Measurements from ENCODE around the gene LHX4.
A peak's percentile ranks its signal among the peaks of the same experiment; 100 is the strongest.

The LHX4 gene

DNA sequence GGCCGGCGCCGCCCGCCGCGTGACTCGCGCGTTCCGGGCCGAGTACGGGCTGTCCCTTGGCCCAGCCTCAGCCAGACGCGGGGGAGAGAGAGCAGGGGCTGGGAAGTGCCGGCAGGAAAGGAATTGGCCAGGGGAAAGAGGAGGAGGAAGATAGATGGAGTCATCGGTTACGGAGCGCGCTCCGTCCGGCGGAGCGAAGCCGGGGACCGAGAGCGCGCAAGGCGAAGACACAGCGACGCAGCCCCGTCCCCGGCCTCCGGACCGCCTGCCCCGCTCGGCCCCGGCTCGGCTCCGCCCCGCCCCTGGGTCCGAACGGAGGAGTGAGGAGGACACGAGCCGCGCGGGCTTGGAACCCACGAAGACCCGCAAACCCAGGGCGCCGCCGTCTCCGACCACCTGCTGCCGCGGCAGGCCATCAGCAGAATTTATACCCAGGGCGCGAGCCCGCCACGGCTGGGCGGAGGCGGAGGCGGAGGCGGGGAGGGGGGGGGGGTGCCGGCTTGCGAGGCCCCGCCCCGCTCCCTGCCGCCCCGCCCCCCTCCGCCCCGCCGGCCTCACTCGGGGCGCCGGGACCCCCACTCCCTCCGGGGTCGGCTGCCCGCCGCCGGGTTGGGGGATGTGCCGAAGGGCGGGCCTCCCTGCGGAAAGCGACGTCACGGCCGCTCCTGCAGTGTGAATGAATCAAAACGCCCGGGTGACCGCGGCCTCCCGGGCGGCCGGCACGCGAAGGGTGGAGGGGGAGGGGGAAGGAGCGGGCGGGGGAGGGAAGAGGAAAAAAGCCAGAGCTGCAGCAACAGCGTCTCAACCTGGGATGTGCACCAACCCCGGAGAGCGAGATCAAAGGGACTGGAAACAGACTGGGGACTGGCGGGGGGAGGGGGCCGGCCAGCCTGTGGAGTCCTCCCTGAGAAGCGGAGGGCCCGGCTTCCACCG is at the start of gene LHX4:
Gene LHX4 (plus strand): TSS at position 782 of the 933 bp plus-strand sequence. CDS start 266 bp downstream, outside the sequence.
- no peak for DNase-seq

DNA sequence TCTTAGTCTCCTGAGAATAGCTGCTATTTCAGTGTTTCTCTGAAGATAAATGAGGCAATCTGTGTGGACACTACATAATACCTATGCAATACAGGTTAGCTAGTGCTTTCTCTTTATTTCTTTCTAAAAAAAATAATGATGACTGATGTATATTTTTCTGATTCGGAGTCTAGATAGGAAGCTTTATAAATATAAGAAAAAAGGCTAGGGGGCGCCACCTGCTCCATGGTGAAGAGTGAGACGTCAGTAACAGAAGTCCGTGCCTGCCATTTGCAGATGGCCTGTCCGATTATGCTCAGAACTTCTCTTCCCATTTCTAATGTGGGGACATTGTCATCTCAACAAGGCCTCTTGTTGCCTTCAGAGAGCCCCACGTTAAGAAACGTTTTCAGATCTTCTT is 49.0 kb upstream of the LHX4 start:
- DNase-seq = no peak

DNA sequence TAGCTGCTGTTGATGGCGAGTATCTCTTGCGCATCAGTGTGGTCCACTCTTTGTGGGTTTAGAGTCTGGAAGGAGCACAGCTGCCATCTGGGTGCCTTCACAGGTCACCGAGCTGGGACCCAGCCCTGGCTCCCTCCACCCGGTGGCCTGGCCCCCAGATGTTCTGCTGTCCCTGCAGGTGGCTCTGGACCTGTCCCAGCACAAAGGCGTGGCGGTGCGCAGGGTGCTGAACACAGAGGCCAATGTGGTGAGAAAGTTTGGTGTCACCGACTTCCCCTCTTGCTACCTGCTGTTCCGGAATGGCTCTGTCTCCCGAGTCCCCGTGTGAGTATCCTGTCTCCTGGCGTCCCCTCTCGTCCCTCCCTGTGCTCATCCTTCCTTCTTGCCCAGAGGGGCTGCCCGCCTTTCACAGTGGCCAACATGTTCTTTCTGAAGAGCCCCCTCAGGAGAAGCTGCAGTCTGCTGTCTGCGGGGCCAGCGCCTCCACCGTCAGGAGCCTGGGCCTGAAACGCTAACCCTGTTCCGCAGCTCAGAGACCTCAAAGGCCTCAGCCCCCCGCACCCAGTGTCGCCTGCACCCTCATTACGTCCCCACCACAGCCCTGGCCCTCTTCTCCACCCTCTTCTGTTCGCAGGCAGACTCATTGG is 47.9 kb upstream of the LHX4 start:
- no peak for DNase-seq

DNA sequence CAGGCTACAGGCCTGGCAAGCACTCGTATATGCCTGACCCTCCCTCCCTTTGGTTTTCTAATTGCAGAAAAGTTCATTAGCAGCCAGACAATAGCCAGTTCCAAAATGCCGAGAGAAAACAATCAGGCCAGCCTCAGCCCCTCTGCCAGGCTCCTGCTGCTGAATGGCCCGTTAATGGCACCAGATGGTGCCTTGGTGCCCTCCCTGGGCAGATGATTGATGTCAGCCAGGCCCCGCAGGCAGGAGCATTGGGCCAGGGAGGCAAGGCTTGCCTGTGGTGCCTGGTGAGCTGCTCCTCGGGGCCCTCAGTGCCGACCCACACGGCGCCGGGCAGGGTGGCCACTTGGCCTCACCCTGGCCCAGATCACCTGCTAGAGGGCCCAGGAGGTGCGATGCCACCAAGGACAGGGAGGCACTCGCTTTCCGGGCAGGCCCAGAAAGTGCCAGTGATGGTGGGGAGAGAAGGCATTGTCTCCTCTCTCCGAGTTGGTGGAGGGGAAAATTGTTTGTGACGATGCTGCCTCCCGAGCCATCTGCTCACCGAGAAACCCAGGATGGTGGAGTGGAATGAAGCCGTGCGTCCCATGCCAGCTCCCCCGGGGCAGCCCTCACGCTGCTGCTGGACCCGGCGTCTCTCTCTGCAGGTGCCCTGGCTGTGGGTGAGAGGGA is 47.3 kb upstream of the LHX4 start:
- DNase-seq = no peak

DNA sequence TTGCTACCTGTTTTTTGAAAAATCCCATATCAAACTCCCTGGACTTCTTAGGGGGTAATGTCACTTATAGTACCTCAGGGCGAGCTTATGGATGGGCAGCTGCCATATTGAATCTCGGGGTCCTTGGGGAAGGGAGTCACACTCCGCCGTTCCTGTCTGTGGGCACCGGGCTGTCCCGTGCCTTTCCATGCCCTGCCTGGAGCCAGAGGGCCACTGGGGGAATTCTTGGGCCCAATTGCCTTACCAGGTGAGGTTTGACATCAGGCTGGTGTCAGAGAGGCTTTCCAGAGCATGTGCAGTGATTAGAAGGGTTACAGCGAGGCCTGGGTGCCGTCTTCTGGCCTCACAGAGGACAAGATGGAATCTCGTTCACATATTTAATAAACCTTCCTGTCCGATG is 46.6 kb upstream of the LHX4 start:
- DNase-seq = no peak

GRCh38 chr1:180184041-180184440 is 46.0 kb upstream of the LHX4 start:
- DNase-seq = no peak

DNA sequence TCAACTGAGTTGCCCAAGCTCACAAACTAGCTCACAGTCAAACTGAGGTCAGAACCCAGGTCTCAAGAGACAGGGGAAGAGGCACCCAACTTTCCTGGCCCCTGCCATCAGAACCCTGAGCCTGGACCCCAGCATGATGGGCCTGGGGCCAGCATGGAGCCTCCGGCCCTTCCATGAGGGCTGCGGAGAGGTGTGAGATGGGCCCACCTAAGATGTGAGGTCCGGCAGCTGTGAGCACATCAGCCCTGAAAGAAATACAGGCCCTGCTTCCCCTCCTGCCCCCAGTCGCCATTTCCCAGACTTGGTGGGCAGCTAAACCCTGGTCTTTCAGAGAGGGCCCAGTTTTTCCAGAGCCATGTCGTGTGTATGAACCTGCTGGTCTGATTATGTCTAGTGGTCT is 44.8 kb upstream of the LHX4 start:
- no peak for DNase-seq

DNA sequence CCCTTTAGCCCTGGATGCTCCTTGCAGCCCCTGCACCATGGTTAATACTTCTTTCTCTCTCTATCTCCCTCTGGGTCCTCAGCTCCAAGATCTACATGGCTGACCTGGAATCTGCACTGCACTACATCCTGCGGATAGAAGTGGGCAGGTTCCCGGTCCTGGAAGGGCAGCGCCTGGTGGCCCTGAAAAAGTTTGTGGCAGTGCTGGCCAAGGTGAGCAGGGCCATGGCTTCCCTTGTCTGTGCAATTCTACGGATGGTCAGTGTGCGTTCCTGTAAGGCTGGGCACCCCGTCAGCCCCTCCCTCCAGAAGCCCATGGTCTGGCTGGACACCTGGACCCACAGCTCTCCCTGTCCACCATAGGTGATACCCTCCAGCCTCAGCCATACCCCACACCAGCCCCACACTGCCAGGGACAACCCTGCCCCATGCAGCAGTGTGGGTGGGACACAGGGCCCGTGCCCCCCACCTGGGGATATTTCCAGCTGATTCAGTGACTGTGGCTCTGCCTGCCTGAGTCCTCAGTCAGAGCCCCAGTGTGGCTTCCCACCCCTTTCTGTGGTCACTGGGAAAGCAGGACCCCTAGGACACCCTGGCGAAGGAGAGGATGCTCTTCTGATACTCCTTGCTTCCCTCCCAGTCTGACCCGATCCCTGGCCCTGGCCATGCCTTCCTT is 44.0 kb upstream of the LHX4 start:
- DNase-seq = no peak

DNA sequence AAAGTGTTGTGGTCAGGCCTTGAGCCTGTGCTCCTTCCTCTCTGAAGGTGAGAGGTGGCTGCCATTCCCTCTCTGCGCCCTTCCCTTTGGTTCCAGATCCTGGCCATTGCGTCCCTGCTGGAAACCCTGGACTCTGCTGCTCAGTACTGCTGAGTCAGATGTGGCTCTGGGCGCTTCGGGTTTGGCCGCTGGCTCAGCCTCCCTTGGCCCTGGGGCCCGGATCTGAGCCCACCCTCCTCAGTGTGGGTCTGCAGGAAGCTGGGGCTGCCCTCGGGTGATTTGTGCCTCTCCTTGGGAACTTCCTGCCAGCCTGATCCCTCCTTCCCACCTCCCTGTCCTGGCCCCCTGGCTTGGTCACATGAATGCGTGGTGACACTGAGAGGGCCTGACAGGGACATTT is 43.2 kb upstream of the LHX4 start:
- no peak for DNase-seq

GRCh38 chr1:180187626-180188025 is 42.4 kb upstream of the LHX4 start:
- DNase-seq = no peak

- peak; percentile 26 for DNase-seq
Observed at GRCh38 chr1:180188091-180188506, 42.0 kb upstream of the LHX4 start.

GRCh38 chr1:180188684-180189175 is 41.3 kb upstream of the LHX4 start:
- DNase-seq = no peak

- DNase-seq = no peak
Observed at GRCh38 chr1:180190091-180190490, 40.0 kb upstream of the LHX4 start.

DNA sequence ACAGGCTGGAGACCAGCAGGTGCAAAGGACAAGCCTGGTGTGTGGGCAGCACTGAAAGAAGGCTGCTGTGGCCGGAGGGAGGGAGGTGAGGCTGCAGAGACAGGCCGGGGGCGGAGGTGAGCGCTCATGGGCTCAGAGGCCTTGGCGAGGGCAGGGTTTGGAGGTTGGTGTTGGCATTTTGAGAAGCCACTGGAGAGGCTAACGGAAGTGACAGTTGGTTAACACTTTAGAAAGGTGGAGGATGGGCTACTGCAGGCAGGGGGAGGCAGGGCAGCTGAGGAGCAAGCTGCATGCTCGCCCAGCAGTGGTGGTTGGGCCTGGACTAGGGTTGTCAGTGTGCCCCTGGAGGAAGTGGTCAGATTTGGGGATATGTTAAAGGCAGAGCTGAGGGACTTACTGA is 37.9 kb upstream of the LHX4 start:
- DNase-seq = no peak

DNA sequence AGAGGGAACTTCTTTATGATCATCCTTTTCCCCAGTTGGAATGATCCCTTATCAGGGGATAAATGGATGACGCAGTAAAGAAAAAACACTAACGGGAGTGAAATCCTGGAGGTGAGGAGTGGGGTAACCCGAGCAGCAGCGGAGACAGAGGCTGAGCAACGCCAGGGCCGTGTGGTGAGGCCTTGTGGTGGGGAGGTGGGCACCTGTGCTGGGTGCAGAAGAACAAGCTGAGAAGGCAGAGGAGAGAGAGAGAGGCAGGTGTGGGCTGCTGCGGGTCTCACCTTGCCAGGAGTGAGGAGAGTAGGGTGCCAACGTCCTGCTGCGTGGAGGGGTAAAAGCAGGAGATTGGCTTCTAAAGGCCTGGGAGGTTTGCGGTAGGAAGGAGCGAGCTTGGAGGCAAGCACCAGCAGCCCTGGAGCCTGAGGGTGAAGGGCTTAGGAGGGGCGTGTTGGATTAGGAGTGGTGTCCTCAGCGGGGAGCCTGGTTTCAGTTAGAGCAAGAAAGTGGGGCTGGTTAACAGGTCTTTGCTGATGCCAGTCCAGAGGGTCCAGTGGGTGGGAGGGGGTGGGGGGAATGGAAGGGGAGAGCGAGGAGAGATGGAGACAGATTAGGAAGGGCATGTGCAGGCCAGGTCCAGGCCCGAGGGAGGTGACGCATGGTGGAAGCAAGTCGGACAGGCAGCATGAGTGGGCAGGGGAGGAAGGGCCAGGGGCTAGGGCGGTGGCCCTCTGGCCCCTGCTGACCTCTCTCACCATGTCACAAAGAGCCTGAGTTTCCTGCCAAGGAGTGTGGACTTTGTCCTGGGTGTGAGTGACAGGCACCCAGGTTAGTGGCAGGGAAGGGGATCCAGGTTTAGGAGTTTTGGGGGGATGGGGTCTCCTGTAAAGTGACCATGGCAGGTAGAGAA is 36.7 kb upstream of the LHX4 start:
- DNase-seq = no peak

DNA sequence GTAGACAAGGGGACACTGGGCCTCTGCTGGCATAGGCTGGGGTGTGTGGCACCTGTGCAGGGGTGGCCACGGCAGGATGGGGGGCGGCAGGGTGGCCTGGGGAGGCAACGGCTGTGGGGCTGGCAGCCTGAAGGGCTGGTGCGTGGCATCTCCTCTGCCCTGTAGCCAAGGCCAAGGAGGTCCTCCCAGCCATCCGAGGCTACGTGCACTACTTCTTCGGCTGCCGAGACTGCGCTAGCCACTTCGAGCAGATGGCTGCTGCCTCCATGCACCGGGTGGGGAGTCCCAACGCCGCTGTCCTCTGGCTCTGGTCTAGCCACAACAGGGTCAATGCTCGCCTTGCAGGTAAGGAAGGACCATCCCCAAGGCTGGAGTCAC is 36.0 kb upstream of the LHX4 start:
- no peak for DNase-seq

- DNase-seq = no peak
Observed at GRCh38 chr1:180194546-180195207, 35.4 kb upstream of the LHX4 start.

DNA sequence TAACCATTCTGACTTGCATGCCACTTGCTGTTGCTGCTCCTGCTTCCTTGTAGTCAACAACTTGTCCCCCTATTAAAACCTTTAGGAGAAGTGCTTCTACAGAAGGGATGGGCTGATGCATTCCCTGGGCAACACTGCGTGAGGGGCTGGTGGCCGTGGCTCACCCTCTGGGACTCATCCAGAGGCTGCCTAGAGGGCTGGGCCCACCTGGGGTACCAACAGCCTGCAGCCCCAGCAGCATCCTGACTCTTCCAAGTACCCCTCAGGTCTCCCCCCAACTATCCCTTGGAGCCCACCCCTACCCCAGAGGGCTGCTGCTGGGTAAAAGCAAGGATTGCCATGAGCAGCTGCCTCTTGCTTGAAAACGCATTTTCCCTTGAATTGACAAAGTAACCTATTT is 34.7 kb upstream of the LHX4 start:
- DNase-seq = no peak

- no peak for DNase-seq
Observed at GRCh38 chr1:180195916-180196315, 34.1 kb upstream of the LHX4 start.

GRCh38 chr1:180196436-180197003 is 33.5 kb upstream of the LHX4 start:
- no peak for DNase-seq

DNA sequence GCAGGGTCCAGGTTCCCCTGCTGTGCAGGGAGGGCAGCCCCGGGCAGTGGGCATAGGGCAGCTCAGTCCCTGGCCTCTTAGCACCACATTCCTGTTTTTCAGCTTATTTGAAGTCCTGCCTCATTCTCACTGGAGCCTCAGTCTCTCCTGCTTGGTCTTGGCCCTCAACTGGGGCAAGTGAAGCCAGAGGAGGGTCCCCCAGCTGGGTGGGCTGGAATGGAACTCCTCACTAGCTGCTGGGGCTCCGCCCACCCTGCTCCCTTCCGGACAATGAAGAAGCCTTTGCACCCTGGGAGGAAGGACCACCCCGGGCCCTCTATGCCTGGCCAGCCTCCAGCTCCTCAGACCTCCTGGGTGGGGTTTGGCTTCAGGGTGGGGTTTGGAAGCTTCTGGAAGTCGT is 32.8 kb upstream of the LHX4 start:
- DNase-seq = no peak
